Measurements from ENCODE around the gene CALCOCO1. TPM values are rescaled to one million over a fixed set of nuclear protein-coding genes. Genes with fewer than 3 reads are reported as not detected.

CALCOCO1 gene
- total and polyA plus RNA-seq, 2 of the 13 experiments (the other 11 are each of a cell fraction or from before 2014, with no cell fraction given): 7.7 to 47.7 TPM

DNA sequence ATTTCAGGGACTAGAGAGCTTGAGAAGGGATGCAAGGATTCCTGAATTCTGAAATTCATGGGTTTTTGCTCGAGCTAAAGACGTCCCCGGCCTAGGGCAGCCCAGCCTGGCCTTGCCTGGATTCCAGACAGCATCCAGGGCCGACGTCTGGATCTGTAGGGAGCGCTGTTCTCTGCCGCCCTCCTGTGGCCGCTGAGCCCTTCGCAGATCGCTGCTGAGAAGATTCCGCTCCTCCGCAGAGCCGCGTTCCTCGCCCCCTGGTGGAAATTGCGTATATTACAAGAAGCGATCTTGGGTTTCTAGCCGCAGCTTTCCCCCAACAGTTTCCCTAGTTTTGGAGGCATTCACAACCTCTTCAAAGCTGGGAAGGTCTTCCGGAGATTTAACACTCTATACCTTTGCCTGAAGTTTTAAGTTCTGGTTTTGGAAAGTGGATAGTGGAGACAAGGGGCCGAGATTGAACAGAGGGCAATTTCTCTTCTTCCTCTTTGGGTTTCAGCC lies 19.4 kb upstream of the CALCOCO1 start (continued):
- TF ChIP-seq ZNF142 (CRISPR knock-in tag; IDR thresholded peaks at IDR 0.05) (no peak), KDM1A (CRISPR knock-in tag; IDR thresholded peaks at IDR 0.05) (no peak), NCOA5 (CRISPR knock-in tag; IDR thresholded peaks at IDR 0.05) (no peak), ZNF549 (CRISPR knock-in tag; IDR thresholded peaks at IDR 0.05) (no peak), ZNF138 (CRISPR knock-in tag; IDR thresholded peaks at IDR 0.05; ENCODE audit: low read depth) (no peak), BRCA1 (CRISPR knock-in tag; IDR thresholded peaks at IDR 0.05) (no peak), SRSF9 (IDR thresholded peaks at IDR 0.05; ENCODE audit: borderline replicate concordance, insufficient read depth, low read depth, low read length, poor library complexity, severe bottlenecking) (no peak), NR1H2 (CRISPR knock-in tag; IDR thresholded peaks at IDR 0.05; ENCODE audit: borderline replicate concordance, low read depth) (no peak), ZBTB40 (IDR thresholded peaks at IDR 0.05) (no peak), ZBTB40 (CRISPR knock-in tag; IDR thresholded peaks at IDR 0.05) (no peak), POLR2A (IDR thresholded peaks at IDR 0.05; ENCODE audit: insufficient read depth in 1 of 2, low read depth in 2 of 2, low read length in 2 of 2) (no peak)
- TF ChIP-seq, protein P1, sequence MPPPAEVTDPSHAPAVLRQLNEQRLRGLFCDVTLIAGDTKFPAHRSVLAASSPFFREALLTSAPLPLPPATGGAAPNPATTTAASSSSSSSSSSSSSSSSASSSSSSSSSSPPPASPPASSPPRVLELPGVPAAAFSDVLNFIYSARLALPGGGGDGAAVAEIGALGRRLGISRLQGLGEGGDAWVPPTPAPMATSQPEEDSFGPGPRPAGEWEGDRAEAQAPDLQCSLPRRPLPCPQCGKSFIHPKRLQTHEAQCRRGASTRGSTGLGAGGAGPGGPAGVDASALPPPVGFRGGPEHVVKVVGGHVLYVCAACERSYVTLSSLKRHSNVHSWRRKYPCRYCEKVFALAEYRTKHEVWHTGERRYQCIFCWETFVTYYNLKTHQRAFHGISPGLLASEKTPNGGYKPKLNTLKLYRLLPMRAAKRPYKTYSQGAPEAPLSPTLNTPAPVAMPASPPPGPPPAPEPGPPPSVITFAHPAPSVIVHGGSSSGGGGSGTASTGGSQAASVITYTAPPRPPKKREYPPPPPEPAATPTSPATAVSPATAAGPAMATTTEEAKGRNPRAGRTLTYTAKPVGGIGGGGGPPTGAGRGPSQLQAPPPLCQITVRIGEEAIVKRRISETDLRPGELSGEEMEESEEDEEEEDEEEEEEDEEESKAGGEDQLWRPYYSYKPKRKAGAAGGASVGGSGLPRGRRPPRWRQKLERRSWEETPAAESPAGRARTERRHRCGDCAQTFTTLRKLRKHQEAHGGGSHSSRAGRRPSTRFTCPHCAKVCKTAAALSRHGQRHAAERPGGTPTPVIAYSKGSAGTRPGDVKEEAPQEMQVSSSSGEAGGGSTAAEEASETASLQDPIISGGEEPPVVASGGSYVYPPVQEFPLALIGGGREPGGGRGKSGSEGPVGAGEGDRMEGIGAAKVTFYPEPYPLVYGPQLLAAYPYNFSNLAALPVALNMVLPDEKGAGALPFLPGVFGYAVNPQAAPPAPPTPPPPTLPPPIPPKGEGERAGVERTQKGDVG (CRISPR knock-in tag; IDR thresholded peaks at IDR 0.05; ENCODE audit: borderline replicate concordance): no peak

All from HepG2 (cell line).